Astrocyte of the hippocampus (primary cell): ENCODE results near the gene EPM2AIP1.
"Not testable (repeated sequence)": the region's sequence is repeated elsewhere in the genome, so short reads cannot be mapped to it uniquely, and the experiment has no call there.

ENCODE experiments used
- DNase-seq: peaks from one replicate; pipeline ENCODE4 v3.0.0; 2011; ENCODE audit warnings: low read depth, low spot score

Gene EPM2AIP1

DNA sequence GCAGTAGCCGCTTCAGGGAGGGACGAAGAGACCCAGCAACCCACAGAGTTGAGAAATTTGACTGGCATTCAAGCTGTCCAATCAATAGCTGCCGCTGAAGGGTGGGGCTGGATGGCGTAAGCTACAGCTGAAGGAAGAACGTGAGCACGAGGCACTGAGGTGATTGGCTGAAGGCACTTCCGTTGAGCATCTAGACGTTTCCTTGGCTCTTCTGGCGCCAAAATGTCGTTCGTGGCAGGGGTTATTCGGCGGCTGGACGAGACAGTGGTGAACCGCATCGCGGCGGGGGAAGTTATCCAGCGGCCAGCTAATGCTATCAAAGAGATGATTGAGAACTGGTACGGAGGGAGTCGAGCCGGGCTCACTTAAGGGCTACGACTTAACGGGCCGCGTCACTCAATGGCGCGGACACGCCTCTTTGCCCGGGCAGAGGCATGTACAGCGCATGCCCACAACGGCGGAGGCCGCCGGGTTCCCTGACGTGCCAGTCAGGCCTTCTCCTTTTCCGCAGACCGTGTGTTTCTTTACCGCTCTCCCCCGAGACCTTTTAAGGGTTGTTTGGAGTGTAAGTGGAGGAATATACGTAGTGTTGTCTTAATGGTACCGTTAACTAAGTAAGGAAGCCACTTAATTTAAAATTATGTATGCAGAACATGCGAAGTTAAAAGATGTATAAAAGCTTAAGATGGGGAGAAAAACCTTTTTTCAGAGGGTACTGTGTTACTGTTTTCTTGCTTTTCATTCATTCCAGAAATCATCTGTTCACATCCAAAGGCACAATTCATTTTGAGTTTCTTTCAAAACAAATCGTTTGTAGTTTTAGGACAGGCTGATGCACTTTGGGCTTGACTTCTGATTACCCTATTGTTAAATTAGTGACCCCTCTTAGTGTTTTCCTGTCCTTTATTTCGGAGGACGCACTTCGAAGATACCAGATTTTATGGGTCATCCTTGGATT is 674 bp upstream of the EPM2AIP1 start, which contains the start of gene MLH1:
MLH1 (plus strand) TSS at position 193 of the 958 bp plus-strand sequence; CDS start at position 223, 30 bp downstream.
- peak; percentile 100 for DNase-seq

DNA sequence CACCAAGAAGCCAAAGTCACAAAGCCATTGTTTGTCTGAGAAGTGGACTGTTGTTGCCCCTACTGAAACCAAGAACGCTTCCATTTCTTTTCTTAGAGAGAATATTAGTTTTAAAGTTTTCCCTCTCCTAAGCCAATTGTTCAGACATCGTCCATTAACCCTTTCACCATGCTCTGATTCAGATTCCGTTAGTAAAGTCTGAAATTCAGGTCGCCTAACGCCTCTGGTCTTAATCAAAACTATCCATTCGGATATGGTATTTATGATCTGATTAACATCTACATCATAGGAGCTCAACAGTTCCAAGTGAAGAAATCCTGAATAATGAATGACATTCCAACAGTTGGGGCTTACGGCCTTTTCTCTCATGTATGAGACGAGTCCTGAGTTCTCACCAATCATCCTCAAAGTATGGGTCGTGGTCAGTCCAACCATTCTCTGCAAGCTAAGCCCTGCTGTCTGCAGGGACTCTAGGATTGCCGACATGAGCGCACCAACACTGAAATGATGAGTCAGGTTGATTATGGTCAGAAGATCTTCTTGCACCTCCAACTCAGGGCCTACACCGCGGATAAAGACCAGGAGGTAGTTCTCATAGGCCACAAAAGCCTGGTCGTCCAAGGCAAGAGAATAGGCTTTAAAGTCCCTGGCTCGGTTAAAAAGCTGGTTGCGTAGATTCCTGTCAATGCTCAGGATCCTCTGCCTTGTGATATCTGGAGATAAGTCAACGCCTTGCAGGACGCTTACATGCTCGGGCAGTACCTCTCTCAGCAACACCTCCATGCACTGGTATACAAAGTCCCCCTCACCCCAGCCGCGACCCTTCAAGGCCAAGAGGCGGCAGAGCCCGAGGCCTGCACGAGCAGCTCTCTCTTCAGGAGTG is 767 bp downstream of the EPM2AIP1 start:
- DNase-seq: peak; percentile 67

DNA sequence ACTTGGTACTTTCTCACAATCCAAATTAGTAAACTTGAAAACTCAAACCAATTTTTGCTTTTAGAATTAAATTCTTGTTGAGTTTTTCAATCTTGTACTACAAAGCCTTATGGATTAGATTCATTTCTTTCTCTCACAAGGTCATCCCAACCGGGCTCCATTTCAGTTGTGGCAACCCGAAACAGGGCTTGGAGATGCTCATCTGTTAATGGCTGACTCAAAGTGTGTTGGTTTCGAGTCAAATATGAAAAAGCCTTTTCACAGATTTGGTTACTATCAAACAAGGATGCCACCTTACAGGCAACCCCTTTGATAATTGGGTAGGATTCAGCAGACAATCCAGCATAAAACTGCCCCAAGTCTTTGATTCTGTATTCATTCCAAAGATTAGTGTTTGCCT is 1.8 kb downstream of the EPM2AIP1 start:
- peak; percentile 8 for DNase-seq

DNA sequence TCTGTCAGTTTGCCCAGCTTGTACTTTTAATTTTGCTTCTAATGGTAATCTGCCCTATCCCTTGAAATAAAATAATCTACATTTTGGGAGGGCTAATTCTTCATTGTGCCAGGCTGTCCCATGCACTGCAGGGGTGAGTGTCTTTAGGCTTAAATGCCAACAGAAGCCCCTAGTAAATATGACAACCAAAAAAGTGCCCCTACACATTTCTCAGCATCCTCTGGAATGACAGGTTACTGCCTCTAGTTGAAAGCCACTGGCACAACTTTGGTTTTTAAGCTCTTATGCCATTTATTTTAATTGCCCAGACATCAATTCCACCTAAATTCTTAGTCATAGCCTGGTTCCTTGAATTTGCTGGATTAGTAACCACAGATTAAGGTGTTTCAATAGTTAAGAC is 3.4 kb downstream of the EPM2AIP1 start:
- peak; percentile 2 for DNase-seq

DNA sequence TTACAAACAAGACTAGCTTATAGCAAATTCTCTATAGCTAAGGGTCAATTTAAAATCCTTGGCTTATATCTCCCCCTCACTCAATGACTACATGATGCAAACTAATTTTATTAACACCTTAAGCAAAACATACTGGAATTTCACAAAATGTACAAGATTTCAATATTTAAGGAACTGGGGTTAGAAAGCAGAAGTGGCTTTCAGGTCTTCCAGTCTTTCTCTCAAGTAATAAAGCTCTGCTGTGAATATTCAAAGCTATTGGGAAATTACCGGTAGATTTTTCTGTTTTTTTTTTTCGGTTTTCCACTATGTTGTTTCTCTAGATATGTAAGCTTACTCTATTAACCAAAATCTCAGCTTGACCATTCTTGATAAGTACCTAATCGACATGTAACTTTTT is 3.9 kb downstream of the EPM2AIP1 start:
- no peak for DNase-seq

DNA sequence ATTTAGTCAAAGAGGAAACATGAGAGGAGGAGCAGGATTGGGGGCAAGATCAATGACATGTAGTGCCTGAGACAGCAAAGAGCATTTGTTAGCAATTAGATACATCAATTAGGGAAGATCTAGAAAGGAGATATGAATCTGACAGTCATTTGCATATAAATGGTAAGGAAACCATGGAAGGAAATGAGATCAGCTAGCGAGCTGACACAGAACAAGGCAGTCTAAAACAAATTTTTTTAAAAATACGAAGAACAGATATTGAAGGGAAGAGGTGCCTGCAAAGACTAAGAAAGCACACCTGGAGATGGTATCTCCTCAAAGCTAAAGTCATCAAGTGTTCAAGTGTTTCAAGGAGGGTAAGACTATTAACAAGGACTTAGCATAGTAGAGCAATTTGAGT is 4.6 kb downstream of the EPM2AIP1 start:
- no peak for DNase-seq

DNA sequence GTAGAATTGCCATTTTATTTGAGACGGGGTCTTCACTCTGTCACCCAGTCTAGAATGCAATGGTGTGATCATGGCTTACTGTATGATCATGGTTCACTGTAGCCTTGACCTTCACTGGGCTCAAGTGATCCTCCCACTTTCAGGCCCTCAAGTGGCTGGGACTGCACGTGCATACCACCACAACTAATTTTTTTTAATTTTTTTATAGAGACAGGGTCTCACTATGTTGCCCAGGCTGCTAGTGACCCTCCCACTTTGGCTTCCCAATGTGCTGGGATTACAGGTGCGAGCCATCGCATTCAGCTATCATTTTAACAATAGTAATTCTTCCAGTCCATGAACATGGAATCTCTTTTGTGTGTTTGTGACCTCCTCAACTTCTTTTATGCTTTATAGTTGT is 11.9 kb downstream of the EPM2AIP1 start:
- no peak for DNase-seq

DNA sequence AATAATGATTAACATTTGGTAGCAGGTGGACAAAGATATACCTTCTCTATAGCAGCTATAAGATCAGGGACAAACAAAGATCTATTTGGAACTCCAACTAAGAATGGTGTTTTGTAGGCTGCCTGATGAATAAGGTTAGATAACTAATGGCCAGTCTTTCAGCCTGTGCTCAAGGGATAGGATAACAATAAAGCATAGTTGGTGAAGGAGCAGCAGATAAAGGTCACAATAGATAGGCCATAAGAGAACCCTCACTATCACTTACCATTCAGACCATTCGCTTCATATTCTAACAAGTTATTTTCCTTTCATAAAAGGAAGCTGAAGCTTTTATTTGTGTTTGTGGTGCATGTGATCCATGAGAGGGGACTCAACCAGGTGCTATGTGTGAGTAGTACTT is 19.8 kb downstream of the EPM2AIP1 start:
- DNase-seq: no peak

DNA sequence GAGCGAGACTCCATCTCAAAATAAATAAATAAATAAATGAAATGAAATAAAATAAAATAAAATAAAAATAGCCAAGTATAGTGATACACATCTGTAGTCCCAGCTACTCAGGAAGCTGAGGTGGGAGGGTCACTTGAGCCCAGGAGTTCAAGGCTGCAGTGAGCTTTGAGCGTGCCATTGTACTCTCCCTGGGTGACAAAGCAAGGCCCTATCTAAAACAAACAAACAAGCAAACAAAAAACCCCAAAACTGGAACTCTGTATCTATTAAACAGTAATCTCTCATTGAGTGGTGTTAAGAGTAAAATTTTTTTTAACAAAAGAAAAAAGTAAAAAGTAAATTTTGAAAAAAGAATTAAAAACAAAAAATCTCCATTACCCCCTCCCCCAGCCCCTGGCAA is 20.8 kb downstream of the EPM2AIP1 start:
- DNase-seq: no peak

DNA sequence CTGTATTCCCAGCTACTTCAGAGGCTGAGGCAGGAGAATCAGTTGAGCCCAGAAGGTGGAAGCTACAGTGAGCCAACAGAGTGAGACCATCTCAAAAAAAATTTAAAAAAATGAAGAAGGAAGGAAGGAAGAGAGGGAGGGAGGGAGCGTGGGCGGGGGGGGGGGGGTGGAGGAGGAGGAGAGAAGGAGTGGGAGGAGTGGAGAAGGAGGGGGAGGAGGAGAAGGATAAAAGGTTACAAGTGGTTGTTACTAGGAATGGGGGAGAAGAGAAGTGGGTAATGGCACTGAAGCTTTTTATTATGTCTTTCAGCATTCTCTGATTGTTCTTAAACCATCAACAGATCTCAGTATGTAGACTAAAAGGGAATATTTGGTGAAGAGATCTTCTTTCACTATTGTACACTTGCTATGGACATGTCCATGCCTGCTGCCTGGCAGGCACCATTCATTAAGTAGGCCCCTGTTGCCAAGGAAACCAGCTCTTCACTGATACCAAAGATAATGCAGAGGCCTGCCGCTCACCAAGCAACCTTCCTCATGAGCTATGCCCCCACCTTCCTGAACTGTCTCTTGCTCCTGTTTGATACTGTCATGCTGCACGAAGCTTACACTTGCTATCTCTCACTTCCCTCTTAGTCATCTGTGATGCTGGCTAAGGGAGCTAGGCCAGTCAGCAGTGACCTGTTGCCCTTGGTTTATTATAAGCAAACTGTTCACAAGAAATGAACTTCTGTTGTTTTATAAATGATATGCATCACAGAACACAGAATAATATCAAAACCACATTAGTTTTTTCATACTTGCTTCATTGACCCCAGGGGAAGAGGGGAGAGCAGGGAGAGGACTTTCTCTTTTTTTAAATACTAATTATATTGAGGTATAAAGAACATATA is 23.1 kb downstream of the EPM2AIP1 start:
- DNase-seq: peak; percentile 30

DNA sequence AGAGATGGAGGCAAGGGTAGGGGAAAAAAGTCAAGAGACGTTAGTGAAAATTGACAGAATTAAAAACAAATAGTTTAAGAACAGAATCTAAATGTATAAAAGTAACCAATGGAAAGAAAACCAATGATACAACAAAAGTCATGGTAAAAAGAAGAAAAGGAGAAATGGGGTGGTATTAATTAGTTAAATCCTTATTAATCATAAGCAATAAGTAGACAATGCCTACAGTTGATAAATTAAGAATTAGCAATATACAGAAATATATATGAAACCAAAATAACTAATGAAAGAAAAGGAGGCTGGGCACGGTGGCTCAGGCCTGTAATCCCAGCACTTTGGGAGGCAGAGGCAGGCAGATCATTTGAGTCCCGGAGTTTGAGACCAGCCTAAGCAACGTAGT is 23.8 kb downstream of the EPM2AIP1 start:
- no peak for DNase-seq

DNA sequence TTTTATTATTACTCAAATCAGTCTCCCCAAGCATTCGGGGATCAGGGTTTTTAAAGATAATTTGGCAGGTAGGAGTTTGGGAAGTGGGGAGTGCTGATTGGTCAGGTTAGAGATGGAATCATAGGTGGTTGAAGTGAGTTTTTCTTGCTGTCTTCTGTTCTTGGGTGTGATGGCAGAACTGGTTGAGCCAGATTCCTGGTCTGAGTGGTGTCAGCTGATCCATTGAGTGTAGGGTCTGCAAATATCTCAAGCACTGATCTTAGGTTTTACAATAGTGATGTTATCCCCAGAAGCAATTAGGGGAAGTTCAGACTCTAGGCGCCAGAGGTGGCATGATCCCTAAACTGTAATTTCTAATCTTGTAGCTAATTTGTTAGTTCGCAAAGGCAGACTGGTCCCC is 27.5 kb downstream of the EPM2AIP1 start:
- DNase-seq: no peak

DNA sequence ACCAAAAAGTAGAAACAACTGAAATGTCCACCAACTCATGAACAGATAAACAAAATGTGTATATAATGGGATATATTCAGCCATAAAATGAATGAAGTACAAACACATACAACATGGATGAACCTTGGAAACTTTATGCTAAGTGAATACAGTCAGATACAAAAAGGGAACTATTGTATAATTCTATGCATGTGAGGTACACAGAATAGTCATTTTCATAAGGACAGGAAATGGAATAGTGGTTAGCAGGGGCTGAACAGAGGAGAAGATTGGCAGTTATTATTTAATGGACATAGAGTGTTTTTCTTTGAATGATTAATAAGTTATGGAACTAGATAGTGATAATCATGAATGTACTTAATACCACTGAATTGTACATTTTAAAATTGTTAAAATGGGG is 28.1 kb downstream of the EPM2AIP1 start:
- no peak for DNase-seq

DNA sequence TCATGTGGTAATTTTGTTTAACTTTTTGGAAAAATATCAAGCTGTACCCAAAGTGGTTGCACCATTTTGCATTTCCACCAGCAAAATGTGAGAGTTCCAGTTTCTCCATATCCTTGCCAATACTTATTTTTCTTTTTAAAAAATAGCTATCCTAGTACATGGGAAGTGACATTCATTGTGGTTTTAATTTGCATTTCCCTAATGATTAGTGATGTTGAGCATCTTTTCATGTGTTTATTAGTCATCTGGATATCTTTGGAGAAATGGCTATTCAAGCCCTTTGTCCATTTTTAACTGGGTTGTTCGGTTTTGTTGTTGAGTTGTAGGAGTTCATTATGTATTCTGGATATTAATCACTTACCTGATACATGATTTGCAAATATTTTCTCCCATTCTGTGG is 28.6 kb downstream of the EPM2AIP1 start:
- DNase-seq: no peak

DNA sequence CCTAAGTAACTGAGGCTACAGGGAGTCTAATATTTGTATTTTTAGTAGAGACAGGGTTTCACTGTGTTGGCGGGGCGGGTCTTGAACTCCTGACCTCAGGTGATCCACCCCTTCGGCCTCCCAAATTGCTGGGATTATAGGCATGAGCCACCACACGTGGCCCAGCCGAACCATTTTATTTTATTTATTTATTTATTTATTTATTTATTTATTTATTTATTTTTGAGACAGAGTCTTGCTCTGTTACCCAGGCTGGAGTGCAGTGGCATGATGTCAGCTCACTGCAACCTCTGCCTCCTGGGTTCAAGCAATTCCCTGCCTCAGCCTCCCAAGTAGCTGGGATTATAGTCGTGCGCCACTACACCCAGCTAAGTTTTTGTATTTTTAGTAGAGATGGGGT is 29.9 kb downstream of the EPM2AIP1 start:
- not testable (repeated sequence) for DNase-seq

DNA sequence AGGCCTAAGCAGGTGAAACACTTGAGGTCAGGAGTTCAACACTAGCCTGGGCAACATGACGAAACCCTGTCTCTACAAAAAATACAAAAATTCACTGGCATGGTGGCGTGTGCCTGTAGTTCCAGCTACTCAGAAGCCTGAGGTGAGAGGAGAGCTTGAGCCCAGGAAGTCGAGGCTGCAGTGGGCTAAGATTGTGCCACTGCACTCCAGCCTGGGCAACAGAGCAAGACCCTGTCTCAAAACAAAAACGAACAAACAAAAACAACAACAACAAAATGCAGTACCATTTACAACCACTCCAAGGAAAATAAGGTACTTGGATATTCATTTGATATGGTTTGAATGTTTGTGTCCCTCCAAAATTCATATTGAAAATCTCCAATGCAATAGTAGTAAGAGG is 32.4 kb downstream of the EPM2AIP1 start:
- no peak for DNase-seq

DNA sequence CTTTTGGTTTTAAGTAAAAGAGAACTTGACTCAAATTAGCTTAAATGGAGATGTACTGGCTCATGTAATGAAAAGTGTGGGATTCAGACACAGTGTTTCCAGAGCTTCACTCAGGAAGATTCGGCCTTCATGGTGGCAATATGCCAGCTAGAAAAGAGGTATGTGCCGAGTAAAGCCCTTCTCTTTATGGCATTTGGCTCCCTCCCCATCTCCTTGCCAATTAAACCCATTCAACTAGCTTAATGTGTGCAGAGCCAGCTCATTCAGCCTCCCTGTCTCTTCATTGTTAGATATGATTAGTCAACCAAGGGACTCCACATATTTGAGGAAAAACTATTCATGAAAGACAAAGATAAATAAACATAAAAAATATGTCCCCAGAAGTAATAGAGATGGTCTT is 33.1 kb downstream of the EPM2AIP1 start:
- peak; percentile 75 for DNase-seq

DNA sequence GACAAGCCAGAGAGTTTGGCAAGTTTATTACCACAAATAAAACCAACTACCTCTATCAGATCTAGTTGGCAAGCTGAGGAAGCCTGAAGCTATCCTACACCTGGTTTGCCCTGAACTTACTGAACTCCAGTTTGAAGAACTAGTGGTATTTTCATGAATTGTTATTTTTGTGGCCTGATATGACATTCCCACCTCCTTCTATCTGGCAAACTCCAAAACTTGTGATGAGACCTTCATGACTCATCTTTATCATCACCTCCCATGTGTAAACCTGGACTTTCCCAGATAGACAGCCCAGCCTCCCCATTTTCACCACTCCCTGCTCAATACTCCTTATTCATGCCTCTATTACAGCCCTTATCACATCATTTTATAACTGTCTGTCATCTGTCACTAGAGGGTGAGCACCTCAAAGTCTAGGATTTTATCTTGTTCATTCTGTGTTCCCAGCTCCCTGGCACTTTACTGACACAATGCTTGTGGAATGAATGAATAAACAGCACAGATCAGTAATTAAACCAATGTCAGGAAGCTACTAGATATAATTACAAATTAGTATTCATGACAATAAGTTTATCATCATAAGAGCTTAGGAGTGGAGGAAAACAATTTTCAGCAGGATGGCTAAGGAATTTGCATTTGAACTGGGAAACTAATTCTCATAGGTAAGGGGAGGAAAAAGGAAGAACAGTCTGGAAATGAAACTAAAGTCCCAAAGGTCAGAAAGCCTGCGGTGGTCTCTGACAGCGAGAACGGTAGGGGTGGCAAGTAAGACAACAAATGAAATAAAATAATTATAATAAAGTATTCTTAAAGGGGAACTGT is 34.9 kb downstream of the EPM2AIP1 start:
- no peak for DNase-seq

DNA sequence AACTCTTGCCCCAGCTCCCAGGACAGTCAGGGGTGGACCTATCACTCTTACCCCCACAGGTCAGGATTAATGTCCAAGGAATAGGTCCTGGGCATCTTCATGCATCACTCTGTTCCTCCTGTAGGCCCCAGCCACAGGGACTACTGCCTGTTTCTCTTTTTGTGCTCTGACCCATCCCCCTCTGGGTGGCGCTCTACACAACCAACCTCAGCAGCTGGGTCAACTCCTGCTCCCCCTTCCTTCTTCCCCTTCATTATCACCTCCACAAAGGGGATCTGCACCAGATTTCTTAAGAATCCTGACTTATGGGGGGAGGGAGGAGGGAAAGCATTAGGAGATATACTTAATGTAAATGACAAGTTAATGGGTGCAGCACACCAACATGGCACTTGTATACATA is 35.9 kb downstream of the EPM2AIP1 start:
- DNase-seq: no peak

DNA sequence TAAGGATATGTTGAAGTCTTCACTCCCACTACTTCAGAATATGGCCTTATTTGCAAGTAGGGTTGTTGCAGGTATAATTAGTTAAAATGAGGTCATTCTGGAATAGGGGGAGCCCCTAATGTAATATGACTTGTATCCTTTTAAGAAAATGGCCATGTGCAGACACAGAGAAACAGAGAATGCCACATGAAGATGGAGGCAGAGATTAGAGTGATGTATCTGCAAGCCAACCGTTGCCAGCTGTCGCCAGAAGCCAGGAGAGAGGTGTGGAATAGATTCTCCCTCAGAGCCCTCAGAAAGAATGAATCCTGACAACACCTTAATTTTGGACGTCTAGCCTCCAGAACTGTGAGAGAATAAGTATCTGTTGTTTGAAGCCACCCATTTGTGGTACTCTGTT is 36.8 kb downstream of the EPM2AIP1 start:
- no peak for DNase-seq
